IPS-NIHi7 (cell line): ENCODE data around the gene SND1.

Experiments
- DNase-seq: peaks from one replicate; pipeline ENCODE4 v3.0.0; 2012; ENCODE audit warnings: mixed read lengths; ENCODE audit errors: extremely low spot score

SND1 gene

GRCh38 chr7:128069373-128070364 is 417.7 kb downstream of the SND1 start:
- DNase-seq: no peak

GRCh38 chr7:128071376-128071775 is 419.4 kb downstream of the SND1 start:
- no peak for DNase-seq

- DNase-seq: no peak
Measured at GRCh38 chr7:128071801-128072200, 419.8 kb downstream of the SND1 start.

- DNase-seq: no peak
Measured at GRCh38 chr7:128073671-128074310, 421.8 kb downstream of the SND1 start.

- no peak for DNase-seq
Measured at GRCh38 chr7:128074336-128074735, 422.3 kb downstream of the SND1 start.

- no peak for DNase-seq
Measured at GRCh38 chr7:128074736-128075135, 422.7 kb downstream of the SND1 start.

- no peak for DNase-seq
Measured at GRCh38 chr7:128075242-128076095, 423.5 kb downstream of the SND1 start.

- no peak for DNase-seq
Measured at GRCh38 chr7:128076196-128076795, 424.3 kb downstream of the SND1 start.

GRCh38 chr7:128076796-128077271 is 424.8 kb downstream of the SND1 start:
- no peak for DNase-seq

GRCh38 chr7:128078309-128078708 is 426.3 kb downstream of the SND1 start:
- DNase-seq: no peak

GRCh38 chr7:128080169-128080568 is 428.2 kb downstream of the SND1 start:
- no peak for DNase-seq

- no peak for DNase-seq
Measured at GRCh38 chr7:128081351-128081750, 429.4 kb downstream of the SND1 start.

GRCh38 chr7:128081808-128082207 is 429.8 kb downstream of the SND1 start:
- DNase-seq: no peak

GRCh38 chr7:128082431-128082830 is 430.4 kb downstream of the SND1 start:
- DNase-seq: no peak

- no peak for DNase-seq
Measured at GRCh38 chr7:128084896-128085608, 433.1 kb downstream of the SND1 start.

GRCh38 chr7:128090492-128090891 is 438.5 kb downstream of the SND1 start:
- DNase-seq: no peak

GRCh38 chr7:128091106-128091505 is 439.1 kb downstream of the SND1 start:
- DNase-seq: no peak

GRCh38 chr7:128092221-128092620 is 440.2 kb downstream of the SND1 start:
- no peak for DNase-seq

GRCh38 chr7:128093614-128094570 is 441.9 kb downstream of the SND1 start:
- no peak for DNase-seq

- no peak for DNase-seq
Measured at GRCh38 chr7:128094686-128095085, 442.7 kb downstream of the SND1 start.
